H9 (cell line): ENCODE measurements around the gene CACNG6. TPM values are rescaled to one million over a fixed set of nuclear protein-coding genes. Genes with fewer than 3 reads are reported as not detected.

Experiments
- DNase-seq: peaks from one replicate; pipeline ENCODE4 v3.0.0-alpha.2; 2017
- H2AFZ ChIP-seq: one replicate; pipeline ENCODE4 v1.6.1; 2013; ENCODE audit warnings: mild to moderate bottlenecking, low read length, control low read depth, moderate library complexity
- H2AK5ac ChIP-seq: 2 replicates; pipeline ENCODE4 v1.6.1; 2013; ENCODE audit warnings: low read length, control low read depth, mixed read lengths; ENCODE audit not compliant: insufficient read length
- H2BK120ac ChIP-seq: one replicate; pipeline ENCODE4 v1.6.1; 2013; ENCODE audit warnings: low read depth, mild to moderate bottlenecking, low read length, control low read depth, inconsistent platforms; ENCODE audit not compliant: poor library complexity, severe bottlenecking
- H2BK12ac ChIP-seq: 2 replicates; pipeline ENCODE4 v1.6.1; 2013; ENCODE audit warnings: low read length, control low read depth, mixed read lengths, low read depth; ENCODE audit not compliant: insufficient read length
- H2BK15ac ChIP-seq: 2 replicates; pipeline ENCODE4 v1.6.1; 2013; ENCODE audit warnings: low read depth, low read length, control low read depth
- H2BK20ac ChIP-seq: one replicate; pipeline ENCODE4 v1.6.1; 2013; ENCODE audit warnings: low read depth, mild to moderate bottlenecking, low read length, control low read depth, inconsistent platforms; ENCODE audit not compliant: poor library complexity, severe bottlenecking
- H2BK5ac ChIP-seq: 2 replicates; pipeline ENCODE4 v1.6.1; 2013; ENCODE audit warnings: low read length, control low read depth, mixed read lengths; ENCODE audit not compliant: insufficient read length
- H3K14ac ChIP-seq: 2 replicates; pipeline ENCODE4 v1.6.1; 2013; ENCODE audit warnings: low read length, control low read depth; ENCODE audit not compliant: insufficient read depth
- H3K18ac ChIP-seq: 2 replicates; pipeline ENCODE4 v1.6.1; 2013; ENCODE audit warnings: low read depth, mild to moderate bottlenecking, mixed read lengths, low read length, control low read depth; ENCODE audit not compliant: insufficient read length
- H3K23ac ChIP-seq: 2 replicates; pipeline ENCODE4 v1.6.1; 2013; ENCODE audit warnings: low read length, control low read depth, mixed read lengths, low read depth; ENCODE audit not compliant: insufficient read length
- H3K23me2 ChIP-seq: 2 replicates; pipeline ENCODE4 v1.6.1; 2013; ENCODE audit warnings: low read depth, mild to moderate bottlenecking, mixed read lengths, low read length, control low read depth; ENCODE audit not compliant: insufficient read length, poor library complexity, severe bottlenecking
- H3K27ac ChIP-seq: 2 replicates; pipeline ENCODE4 v1.5.1; 2013; ENCODE audit warnings: low read length, control low read depth, mixed read lengths, low read depth; ENCODE audit not compliant: insufficient read length
- H3K27me3 ChIP-seq: 2 replicates; pipeline ENCODE4 v1.6.1; 2013; ENCODE audit warnings: low read length, control low read depth, inconsistent platforms; ENCODE audit not compliant: insufficient read depth
- H3K4ac ChIP-seq: 2 replicates; pipeline ENCODE4 v1.6.1; 2013; ENCODE audit warnings: low read depth, mild to moderate bottlenecking, control low read depth, inconsistent platforms, low read length, moderate library complexity
- H3K4me1 ChIP-seq: 2 replicates; pipeline ENCODE4 v1.6.1; 2013; ENCODE audit warnings: low read length, control low read depth, inconsistent platforms; ENCODE audit not compliant: insufficient read depth
- H3K4me2 ChIP-seq: 2 replicates; pipeline ENCODE4 v1.6.1; 2013; ENCODE audit warnings: low read length, control low read depth, mixed read lengths; ENCODE audit not compliant: insufficient read length, insufficient read depth
- H3K56ac ChIP-seq: 2 replicates; pipeline ENCODE4 v1.6.1; 2013; ENCODE audit warnings: low read depth, mild to moderate bottlenecking, mixed read lengths, low read length, control low read depth; ENCODE audit not compliant: insufficient read length
- H3K79me1 ChIP-seq: 2 replicates; pipeline ENCODE4 v1.6.1; 2013; ENCODE audit warnings: low read depth, mild to moderate bottlenecking, moderate library complexity, low read length, control low read depth, inconsistent platforms; ENCODE audit not compliant: insufficient read depth, poor library complexity, severe bottlenecking
- H3K79me2 ChIP-seq: 2 replicates; pipeline ENCODE4 v1.6.1; 2013; ENCODE audit warnings: low read length, control low read depth, inconsistent platforms; ENCODE audit not compliant: insufficient read depth
- H3K9ac ChIP-seq: 2 replicates; pipeline ENCODE4 v1.6.1; 2013; ENCODE audit warnings: low read length, control low read depth, mixed read lengths; ENCODE audit not compliant: insufficient read length; ENCODE audit errors: extremely low read depth
- H3K9me3 ChIP-seq: one replicate; pipeline ENCODE4 v1.6.1; 2013; ENCODE audit warnings: low read depth, low read length, inconsistent platforms; ENCODE audit not compliant: control insufficient read depth
- H3T11ph ChIP-seq: one replicate; pipeline ENCODE4 v1.6.1; 2013; ENCODE audit warnings: mild to moderate bottlenecking, low read length, control low read depth, inconsistent platforms
- H4K20me1 ChIP-seq: one replicate; pipeline ENCODE4 v1.6.1; 2013; ENCODE audit not compliant: control insufficient read depth, insufficient read length, insufficient read depth
- H4K5ac ChIP-seq: 2 replicates; pipeline ENCODE4 v1.6.1; 2013; ENCODE audit warnings: low read depth, mild to moderate bottlenecking, mixed read lengths, low read length, control low read depth; ENCODE audit not compliant: insufficient read length
- H4K8ac ChIP-seq: replicated peaks from 2 replicates; pipeline ENCODE4 v1.6.1; 2013; ENCODE audit warnings: low read length, control low read depth, mixed read lengths, low read depth; ENCODE audit not compliant: insufficient read length
- H4K91ac ChIP-seq: 2 replicates; pipeline ENCODE4 v1.6.1; 2013; ENCODE audit warnings: low read depth, mild to moderate bottlenecking, moderate library complexity, mixed read lengths, low read length, control low read depth; ENCODE audit not compliant: insufficient read length
- H3K27ac Mint-ChIP-seq, 3 experiments: 2 replicates in 2 of 3; 3 replicates in 1 of 3; pipeline ENCODE4 v1.8.0; 2020 to 2021; ENCODE audit warnings: mixed read lengths in 3 of 3, mild to moderate bottlenecking in 1 of 3, moderate library complexity in 1 of 3
- H3K27me3 Mint-ChIP-seq: 2 replicates; pipeline ENCODE4 v1.8.0; 2021; ENCODE audit warnings: low read depth, mild to moderate bottlenecking, moderate library complexity, mixed read lengths
- H3K36me3 Mint-ChIP-seq, 3 experiments: 2 replicates in 2 of 3; 3 replicates in 1 of 3; pipeline ENCODE4 v1.8.0; 2020 to 2021; ENCODE audit warnings: low read depth in 3 of 3, mixed read lengths in 3 of 3; ENCODE audit not compliant: insufficient read depth in 1 of 3
- H3K4me1 Mint-ChIP-seq, 2 experiments: 2 replicates each; pipeline ENCODE4 v1.8.0; 2020; ENCODE audit warnings: mixed read lengths in 2 of 2
- H3K4me3 Mint-ChIP-seq, 2 experiments: 2 replicates in 1 of 2; 3 replicates in 1 of 2; pipeline ENCODE4 v1.8.0; 2020 to 2021; ENCODE audit warnings: mild to moderate bottlenecking in 2 of 2, mixed read lengths in 2 of 2, moderate library complexity in 1 of 2
- H3K9me3 Mint-ChIP-seq, 2 experiments: 2 replicates in 1 of 2; 3 replicates in 1 of 2; pipeline ENCODE4 v1.8.0; 2020; ENCODE audit warnings: mild to moderate bottlenecking in 2 of 2, mixed read lengths in 2 of 2, moderate library complexity in 1 of 2
- WGBS: extraction: QIAGEN DNeasy Blood & Tissue Kit; methylation state at CpG from one replicate; pipeline ENCODE4 v1.1.7; 2013; ENCODE audit warnings: missing lambda C conversion rate, low lambda C conversion rate, mixed read lengths; ENCODE audit not compliant: insufficient read length; ENCODE audit errors: extremely low coverage; 5-methylcytosine and 5-hydroxymethylcytosine counted together
- total RNA-seq: library from RNA; stranded (reverse); gene quantifications from 2 replicates; pipeline ENCODE4 v1.2.1, GENCODE V29; 2021
- TF ChIP-seq, protein P1 (sequence below): fragments of 200-600 bp; sonication (generic); conservative IDR thresholded peaks from 3 replicates; pipeline ENCODE4 v1.8.0; 2021; ENCODE audit warnings: antibody characterized with exemption, mild to moderate bottlenecking

CACNG6 gene
- total RNA-seq, 1 experiment from 2014 or later: 1.6 TPM

DNA sequence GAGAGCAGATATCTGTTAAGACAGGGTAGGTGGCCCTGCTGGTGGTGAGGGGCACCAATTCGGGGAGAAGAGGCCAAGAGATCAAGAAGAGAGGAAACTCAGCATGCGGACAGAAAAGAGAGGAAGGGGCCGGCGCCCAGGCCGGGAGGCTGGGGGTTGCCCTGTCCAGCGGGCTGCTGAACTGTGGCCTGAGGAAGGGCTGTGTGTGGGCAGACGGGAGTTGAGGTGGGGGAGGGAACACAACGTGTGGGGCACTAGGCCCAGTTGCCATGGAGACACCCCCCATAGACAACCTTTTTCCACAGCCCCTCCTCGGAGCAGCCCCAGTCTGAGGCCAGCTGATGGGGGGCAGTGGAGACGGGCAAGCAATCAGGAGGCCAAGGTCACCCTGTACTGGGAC lies 31.2 kb upstream of the CACNG6 start:
- Histone ChIP-seq H3K4me1 (peaks cover 5% of the 10 kb centered on the region), H3K18ac (no peak overlapping the region), H3K79me1 (no peaks in the 10 kb centered on the region), H4K8ac (no peak overlapping the region), H4K5ac (no peak overlapping the region), H3K27me3 (no peaks in the 10 kb centered on the region; the same call in 1 of the 2 replicates), H3T11ph (no peak overlapping the region), H3K23ac (no peak overlapping the region), H3K23me2 (peaks cover 44% of the 10 kb centered on the region), H2BK120ac (no peak overlapping the region), H3K9ac (no peak overlapping the region), H3K9me3 (no peaks in the 10 kb centered on the region), H3K4me2 (peak overlapping the region; percentile 99), H2BK15ac (no peak overlapping the region), H2BK12ac (no peak overlapping the region), H3K79me2 (no peaks in the 10 kb centered on the region), H2AK5ac (no peak overlapping the region), H3K4ac (no peak overlapping the region), H4K91ac (no peak overlapping the region), H2BK20ac (no peak overlapping the region), H3K56ac (no peak overlapping the region), H2BK5ac (no peak overlapping the region), H3K27ac (no peak overlapping the region), H4K20me1 (no peaks in the 10 kb centered on the region), H3K14ac (no peak overlapping the region; the same call in 1 of the 2 replicates), H2AFZ (no peak overlapping the region)
- Mint-ChIP-seq H3K36me3 (peaks cover 12 to 17% (median 15%) of the 10 kb centered on the region in 3 experiments), H3K4me3 (peak overlapping the region; percentile 64 to 94), H3K27me3 (peaks cover 69% of the 10 kb centered on the region), H3K4me1 (peaks cover 58 to 73% of the 10 kb centered on the region in 2 experiments), H3K9me3 (no peaks in the 10 kb centered on the region), H3K27ac (peak overlapping the region in 2 of 3 experiments; percentile 42 to 83; a peak in 4 of 7 replicates)
- TF ChIP-seq, protein P1, sequence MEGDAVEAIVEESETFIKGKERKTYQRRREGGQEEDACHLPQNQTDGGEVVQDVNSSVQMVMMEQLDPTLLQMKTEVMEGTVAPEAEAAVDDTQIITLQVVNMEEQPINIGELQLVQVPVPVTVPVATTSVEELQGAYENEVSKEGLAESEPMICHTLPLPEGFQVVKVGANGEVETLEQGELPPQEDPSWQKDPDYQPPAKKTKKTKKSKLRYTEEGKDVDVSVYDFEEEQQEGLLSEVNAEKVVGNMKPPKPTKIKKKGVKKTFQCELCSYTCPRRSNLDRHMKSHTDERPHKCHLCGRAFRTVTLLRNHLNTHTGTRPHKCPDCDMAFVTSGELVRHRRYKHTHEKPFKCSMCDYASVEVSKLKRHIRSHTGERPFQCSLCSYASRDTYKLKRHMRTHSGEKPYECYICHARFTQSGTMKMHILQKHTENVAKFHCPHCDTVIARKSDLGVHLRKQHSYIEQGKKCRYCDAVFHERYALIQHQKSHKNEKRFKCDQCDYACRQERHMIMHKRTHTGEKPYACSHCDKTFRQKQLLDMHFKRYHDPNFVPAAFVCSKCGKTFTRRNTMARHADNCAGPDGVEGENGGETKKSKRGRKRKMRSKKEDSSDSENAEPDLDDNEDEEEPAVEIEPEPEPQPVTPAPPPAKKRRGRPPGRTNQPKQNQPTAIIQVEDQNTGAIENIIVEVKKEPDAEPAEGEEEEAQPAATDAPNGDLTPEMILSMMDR: no peak
- WGBS: no CpG with 5 or more reads among the region's 10 CpGs
- no peak for DNase-seq
